Measurements from ENCODE around the gene C10orf143. TPM values are rescaled to one million over a fixed set of nuclear protein-coding genes. Genes with fewer than 3 reads are reported as not detected.

The C10orf143 gene
- total RNA-seq, 4 donors from 2014 or later, result 5.0 to 8.5 (median 6.2) TPM

DNA sequence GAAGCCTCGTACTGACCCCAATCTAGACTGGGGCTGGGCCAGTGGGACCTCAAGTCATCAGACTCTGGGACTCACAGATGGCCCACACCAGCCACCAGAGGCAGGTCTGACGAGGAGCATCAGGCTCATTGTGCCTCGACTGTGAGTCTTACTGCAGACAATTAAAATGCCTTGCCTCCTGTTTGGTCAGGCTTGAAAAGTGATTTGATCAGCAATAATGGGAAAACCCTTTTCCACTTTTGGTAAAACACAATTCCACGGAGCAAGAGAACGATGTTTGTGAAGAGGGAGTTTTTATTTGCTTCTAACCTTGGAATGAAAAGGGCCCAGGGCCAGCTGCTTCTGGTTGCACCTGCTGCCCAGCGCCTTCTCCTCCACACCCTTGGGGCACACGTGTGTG is 43.9 kb downstream of the C10orf143 start:
- H3K4me1 ChIP-seq, result no peaks in the 10 kb centered on the region
- intact Hi-C loops (cut with DNase I), result no loop called here
- DNase-seq, result no peak
- H3K27me3 ChIP-seq, result no peaks in the 10 kb centered on the region
- no peaks in the 10 kb centered on the region for H3K9me3 ChIP-seq
- no peak for TF ChIP-seq POLR2A (IDR thresholded peaks at IDR 0.05)
- TF ChIP-seq, protein P1, sequence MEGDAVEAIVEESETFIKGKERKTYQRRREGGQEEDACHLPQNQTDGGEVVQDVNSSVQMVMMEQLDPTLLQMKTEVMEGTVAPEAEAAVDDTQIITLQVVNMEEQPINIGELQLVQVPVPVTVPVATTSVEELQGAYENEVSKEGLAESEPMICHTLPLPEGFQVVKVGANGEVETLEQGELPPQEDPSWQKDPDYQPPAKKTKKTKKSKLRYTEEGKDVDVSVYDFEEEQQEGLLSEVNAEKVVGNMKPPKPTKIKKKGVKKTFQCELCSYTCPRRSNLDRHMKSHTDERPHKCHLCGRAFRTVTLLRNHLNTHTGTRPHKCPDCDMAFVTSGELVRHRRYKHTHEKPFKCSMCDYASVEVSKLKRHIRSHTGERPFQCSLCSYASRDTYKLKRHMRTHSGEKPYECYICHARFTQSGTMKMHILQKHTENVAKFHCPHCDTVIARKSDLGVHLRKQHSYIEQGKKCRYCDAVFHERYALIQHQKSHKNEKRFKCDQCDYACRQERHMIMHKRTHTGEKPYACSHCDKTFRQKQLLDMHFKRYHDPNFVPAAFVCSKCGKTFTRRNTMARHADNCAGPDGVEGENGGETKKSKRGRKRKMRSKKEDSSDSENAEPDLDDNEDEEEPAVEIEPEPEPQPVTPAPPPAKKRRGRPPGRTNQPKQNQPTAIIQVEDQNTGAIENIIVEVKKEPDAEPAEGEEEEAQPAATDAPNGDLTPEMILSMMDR (IDR thresholded peaks at IDR 0.05), result no peak
- peaks cover 0 to 3% of the 10 kb centered on the region in 2 donors for H3K36me3 ChIP-seq
- H3K27ac ChIP-seq, result no peak overlapping the region
- H3K4me3 ChIP-seq (replicated peaks in 1 of 3), result no peak overlapping the region
- WGBS, 2 donors, result 91 to 93% methylated on average over 6 to 7 of the region's 7 CpGs

DNA sequence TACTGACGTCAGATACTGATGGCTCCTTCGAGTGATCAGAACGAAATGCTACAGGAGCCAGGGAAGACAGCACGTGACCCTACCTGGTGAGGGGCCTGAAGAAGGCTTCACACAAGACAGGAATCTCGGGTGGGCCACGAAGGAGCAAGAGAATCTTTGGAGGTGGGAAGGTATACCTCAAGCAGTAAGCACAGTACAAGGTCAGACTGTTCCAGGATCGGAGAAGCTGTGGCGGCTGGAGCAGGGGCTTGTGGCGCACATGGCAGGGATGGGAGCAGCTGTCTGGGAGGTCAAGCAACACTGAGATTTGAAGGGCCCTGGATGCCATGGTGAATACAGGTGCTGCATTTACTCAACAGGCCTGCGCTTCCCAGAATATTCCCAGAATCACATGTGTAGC is 45.4 kb downstream of the C10orf143 start:
- Histone ChIP-seq H3K9me3 (no peaks in the 10 kb centered on the region), H3K4me3 (replicated peaks in 1 of 3) (no peak overlapping the region), H3K27ac (no peak overlapping the region), H3K27me3 (no peaks in the 10 kb centered on the region), H3K4me1 (no peaks in the 10 kb centered on the region), H3K36me3 (peaks cover 0 to 3% of the 10 kb centered on the region in 2 donors)
- DNase-seq, result no peak
- 90% methylated on average over 10 of the region's 10 CpGs for WGBS, 2 donors
- no peak for TF ChIP-seq POLR2A (IDR thresholded peaks at IDR 0.05)
- TF ChIP-seq, protein P1 (IDR thresholded peaks at IDR 0.05), result no peak
- intact Hi-C loops (cut with DNase I), result no loop called here

DNA sequence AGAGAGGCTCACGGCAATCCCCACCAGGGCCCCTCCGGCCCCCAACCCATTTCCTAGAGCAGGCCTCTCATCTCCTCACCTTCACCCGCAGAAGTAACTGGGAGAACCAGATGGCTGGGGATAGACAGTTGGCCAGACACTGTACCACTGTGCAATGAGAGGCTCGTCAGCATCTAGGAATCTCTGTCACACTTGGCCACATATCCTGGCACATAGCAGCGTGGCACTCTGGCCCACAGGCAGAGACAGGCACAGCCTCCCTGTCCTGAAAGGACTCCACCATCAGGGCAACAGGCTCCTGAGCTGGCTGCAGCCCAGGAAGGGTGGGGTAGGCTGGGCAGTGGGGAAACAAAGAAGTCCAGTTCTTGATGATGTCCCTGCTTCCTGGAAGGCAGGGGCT is 45.8 kb downstream of the C10orf143 start:
- no peak overlapping the region for H3K27ac ChIP-seq
- H3K9me3 ChIP-seq, result no peaks in the 10 kb centered on the region
- H3K4me3 ChIP-seq (replicated peaks in 1 of 3), result no peak overlapping the region
- no peak for DNase-seq
- WGBS, 2 donors, result 85 to 90% methylated on average over 3 to 5 of the region's 5 CpGs
- no peaks in the 10 kb centered on the region for H3K27me3 ChIP-seq
- peaks cover 0 to 3% of the 10 kb centered on the region in 2 donors for H3K36me3 ChIP-seq
- TF ChIP-seq POLR2A (IDR thresholded peaks at IDR 0.05), result no peak
- TF ChIP-seq, protein P1 (IDR thresholded peaks at IDR 0.05), result no peak
- H3K4me1 ChIP-seq, result no peaks in the 10 kb centered on the region
- intact Hi-C loops (cut with DNase I), result no loop called here

DNA sequence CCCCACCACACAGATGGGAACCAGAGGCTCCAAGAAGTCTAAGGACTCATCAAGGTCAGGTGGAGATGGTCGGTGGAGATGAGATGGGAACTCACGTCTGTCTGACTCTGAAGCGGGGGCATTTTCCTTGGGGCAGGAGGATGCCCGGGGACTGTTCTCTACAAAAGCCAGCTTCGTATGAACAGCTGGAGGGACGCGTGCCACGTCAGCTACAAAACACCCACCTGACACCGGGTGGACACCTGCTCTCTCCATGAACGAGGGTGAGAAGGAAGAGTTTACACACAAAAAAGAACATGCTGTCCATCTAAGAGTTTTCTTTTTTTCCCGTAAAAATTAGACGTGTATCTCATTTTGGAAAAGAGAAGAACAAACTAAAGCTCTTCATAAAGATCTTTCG is 47.7 kb downstream of the C10orf143 start:
- Histone ChIP-seq H3K27me3 (no peaks in the 10 kb centered on the region), H3K4me1 (no peaks in the 10 kb centered on the region), H3K36me3 (peaks cover 0 to 2% of the 10 kb centered on the region in 2 donors), H3K27ac (no peak overlapping the region), H3K4me3 (replicated peaks in 1 of 3) (no peak overlapping the region), H3K9me3 (no peaks in the 10 kb centered on the region)
- intact Hi-C loops (cut with DNase I), result no loop called here
- WGBS, 2 donors, result 95 to 96% methylated on average over 13 of the region's 13 CpGs
- DNase-seq, result no peak
- no peak for TF ChIP-seq POLR2A (IDR thresholded peaks at IDR 0.05)
- TF ChIP-seq, protein P1 (IDR thresholded peaks at IDR 0.05), result no peak

DNA sequence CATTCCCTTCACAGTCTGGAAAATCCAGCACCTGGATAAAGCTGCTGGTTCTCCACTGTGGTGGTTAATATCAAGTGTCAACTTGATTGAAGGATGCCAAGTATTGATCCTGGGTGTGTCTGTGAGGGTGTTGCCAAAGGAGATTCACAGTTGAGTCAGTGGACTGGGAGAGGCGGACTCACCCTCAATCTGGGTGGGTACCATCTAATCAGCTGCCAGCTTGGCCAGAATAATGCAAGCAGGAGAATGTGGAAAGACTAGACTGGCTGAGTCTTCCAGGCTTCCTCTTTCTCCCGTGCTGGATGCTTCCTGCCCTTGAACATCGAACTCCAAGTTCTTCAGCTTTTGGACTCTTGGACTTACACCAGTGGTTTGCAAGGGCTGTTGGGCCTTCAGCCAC is 48.4 kb downstream of the C10orf143 start:
- no peaks in the 10 kb centered on the region for H3K9me3 ChIP-seq
- intact Hi-C loops (cut with DNase I), result no loop called here
- TF ChIP-seq, protein P1 (IDR thresholded peaks at IDR 0.05), result no peak
- no peak for TF ChIP-seq POLR2A (IDR thresholded peaks at IDR 0.05)
- no peaks in the 10 kb centered on the region for H3K36me3 ChIP-seq
- no peaks in the 10 kb centered on the region for H3K27me3 ChIP-seq
- H3K27ac ChIP-seq, result no peak overlapping the region
- WGBS, 2 donors, result 79 to 95% methylated on average over 3 of the region's 3 CpGs
- no peaks in the 10 kb centered on the region for H3K4me1 ChIP-seq
- no peak overlapping the region for H3K4me3 ChIP-seq (replicated peaks in 1 of 3)
- DNase-seq, result no peak
